ENCODE measurements around the gene PDIA6. TPM values are rescaled to one million over a fixed set of nuclear protein-coding genes. Genes with fewer than 3 reads are reported as not detected.

Gene PDIA6
- total RNA-seq, 2 donors from 2014 or later = 109 to 213 TPM

GRCh38 chr2:10778724-10779115 is 33.9 kb downstream of the PDIA6 start:
- H3K4me3 ChIP-seq = no peak overlapping the region
- no peaks in the 10 kb centered on the region for H3K27me3 ChIP-seq (replicated peaks; ENCODE audit: insufficient read depth)
- no peaks in the 10 kb centered on the region for H3K9me3 ChIP-seq
- 90% methylated on average over 12 of the region's 12 CpGs for WGBS
- H3K4me1 ChIP-seq (replicated peaks) = peaks cover 3% of the 10 kb centered on the region
- TF ChIP-seq POLR2A (IDR thresholded peaks at IDR 0.05) = no peak
- no peak for TF ChIP-seq POLR2AphosphoS5 (IDR thresholded peaks at IDR 0.05)
- no peak for TF ChIP-seq CTCF (IDR thresholded peaks at IDR 0.05)
- intact Hi-C loops (cut with DNase I) = no loop called here
- DNase-seq (ENCODE audit: low spot score) = no peak
- peaks cover 0 to 8% of the 10 kb centered on the region in 2 donors for H3K36me3 ChIP-seq
- no peak overlapping the region for H3K27ac ChIP-seq

GRCh38 chr2:10777842-10778723 is 34.5 kb downstream of the PDIA6 start:
- intact Hi-C loops (cut with DNase I) = no loop called here
- DNase-seq (ENCODE audit: low spot score) = no peak

GRCh38 chr2:10777111-10777841 is 35.3 kb downstream of the PDIA6 start:
- intact Hi-C loops (cut with DNase I) = no loop called here
- no peak for DNase-seq (ENCODE audit: low spot score)

More at GRCh38 chr2:10777842-10778723, 34.5 kb downstream of the PDIA6 start:
- no peaks in the 10 kb centered on the region for H3K9me3 ChIP-seq
- H3K4me3 ChIP-seq = no peak overlapping the region
- H3K27me3 ChIP-seq (replicated peaks; ENCODE audit: insufficient read depth) = no peaks in the 10 kb centered on the region
- TF ChIP-seq POLR2AphosphoS5 (IDR thresholded peaks at IDR 0.05) (no peak), POLR2A (IDR thresholded peaks at IDR 0.05) (no peak), CTCF (IDR thresholded peaks at IDR 0.05) (no peak)
- no peak overlapping the region for H3K27ac ChIP-seq
- peaks cover 3% of the 10 kb centered on the region for H3K4me1 ChIP-seq (replicated peaks)
- 86% methylated on average over 27 of the region's 27 CpGs for WGBS
- H3K36me3 ChIP-seq = peaks cover 0 to 3% of the 10 kb centered on the region in 2 donors

GRCh38 chr2:10776231-10776977 is 36.2 kb downstream of the PDIA6 start:
- intact Hi-C loops (cut with DNase I) = no loop called here
- DNase-seq (ENCODE audit: low spot score) = no peak
- H3K36me3 ChIP-seq = no peaks in the 10 kb centered on the region
- H3K4me3 ChIP-seq = no peak overlapping the region
- WGBS = 77% methylated on average over 27 of the region's 27 CpGs
- H3K4me1 ChIP-seq (replicated peaks) = peaks cover 3% of the 10 kb centered on the region
- H3K27ac ChIP-seq = no peak overlapping the region
- no peaks in the 10 kb centered on the region for H3K9me3 ChIP-seq
- no peaks in the 10 kb centered on the region for H3K27me3 ChIP-seq (replicated peaks; ENCODE audit: insufficient read depth)
- no peak for TF ChIP-seq POLR2A (IDR thresholded peaks at IDR 0.05)
- no peak for TF ChIP-seq POLR2AphosphoS5 (IDR thresholded peaks at IDR 0.05)
- no peak for TF ChIP-seq CTCF (IDR thresholded peaks at IDR 0.05)

More at GRCh38 chr2:10777111-10777841, 35.3 kb downstream of the PDIA6 start:
- TF ChIP-seq POLR2AphosphoS5 (IDR thresholded peaks at IDR 0.05) (no peak), POLR2A (IDR thresholded peaks at IDR 0.05) (no peak), CTCF (IDR thresholded peaks at IDR 0.05) (no peak)
- Histone ChIP-seq H3K9me3 (no peaks in the 10 kb centered on the region), H3K27ac (no peak overlapping the region), H3K27me3 (replicated peaks; ENCODE audit: insufficient read depth) (no peaks in the 10 kb centered on the region), H3K4me3 (no peak overlapping the region), H3K36me3 (no peaks in the 10 kb centered on the region), H3K4me1 (replicated peaks) (peaks cover 3% of the 10 kb centered on the region)
- 76% methylated on average over 24 of the region's 26 CpGs for WGBS
